Measurements from ENCODE around the gene FOXS1. TPM values are rescaled to one million over a fixed set of nuclear protein-coding genes. Genes with fewer than 3 reads are reported as not detected.
"Not testable (repeated sequence)": the region's sequence is repeated elsewhere in the genome, so short reads cannot be mapped to it uniquely, and the experiment has no call there.

Gene FOXS1
- polyA plus RNA-seq, 4 donors, result 6.5 to 8.9 (median 7.4) TPM

- no peak for DNase-seq (ENCODE audit: low read depth in 4 of 4, low spot score in 3 of 4)
These were observed 21.3 kb downstream of the FOXS1 start for GRCh38 chr20:31824125-31824485.

GRCh38 chr20:31823360-31824124 is 21.9 kb downstream of the FOXS1 start:
- no peak for DNase-seq (ENCODE audit: low read depth in 4 of 4, low spot score in 3 of 4)

- DNase-seq (ENCODE audit: low read depth in 4 of 4, low spot score in 3 of 4), result peak; percentile 71 to 78 (median 75)
These were observed 22.7 kb downstream of the FOXS1 start for GRCh38 chr20:31822421-31823330.

- no peak for DNase-seq (ENCODE audit: low read depth in 4 of 4, low spot score in 3 of 4)
These were observed 24.0 kb downstream of the FOXS1 start for GRCh38 chr20:31821427-31821826.

GRCh38 chr20:31820228-31820627 is 25.2 kb downstream of the FOXS1 start:
- DNase-seq (ENCODE audit: low read depth in 4 of 4, low spot score in 3 of 4), result no peak

GRCh38 chr20:31819083-31819784 is 26.2 kb downstream of the FOXS1 start, which contains the start of gene MYLK2:
TSS of gene MYLK2 (plus strand) at chr20:31819356. CDS start at chr20:31819581, 225 bp downstream.
- DNase-seq (ENCODE audit: low read depth in 4 of 4, low spot score in 3 of 4), result no peak

- no peak for DNase-seq (ENCODE audit: low read depth in 4 of 4, low spot score in 3 of 4)
These were observed 27.0 kb downstream of the FOXS1 start for GRCh38 chr20:31818376-31818908.

GRCh38 chr20:31817461-31817860 is 27.9 kb downstream of the FOXS1 start:
- no peak for DNase-seq (ENCODE audit: low read depth in 4 of 4, low spot score in 3 of 4)

GRCh38 chr20:31816221-31816620 is 29.2 kb downstream of the FOXS1 start:
- DNase-seq (ENCODE audit: low read depth in 4 of 4, low spot score in 3 of 4), result no peak

GRCh38 chr20:31815408-31816188 is 29.8 kb downstream of the FOXS1 start:
- no peak for DNase-seq (ENCODE audit: low read depth in 4 of 4, low spot score in 3 of 4)

GRCh38 chr20:31814142-31814541 is 31.3 kb downstream of the FOXS1 start:
- not testable (repeated sequence) for DNase-seq (ENCODE audit: low read depth in 4 of 4, low spot score in 3 of 4)

- no peak for DNase-seq (ENCODE audit: low read depth in 4 of 4, low spot score in 3 of 4)
These were observed 31.8 kb downstream of the FOXS1 start for GRCh38 chr20:31813611-31814010.

GRCh38 chr20:31811796-31812728 is 33.3 kb downstream of the FOXS1 start:
- DNase-seq (ENCODE audit: low read depth in 4 of 4, low spot score in 3 of 4), result no peak

GRCh38 chr20:31811198-31811597 is 34.2 kb downstream of the FOXS1 start:
- DNase-seq (ENCODE audit: low read depth in 4 of 4, low spot score in 3 of 4), result no peak

- no peak for DNase-seq (ENCODE audit: low read depth in 4 of 4, low spot score in 3 of 4)
These were observed 35.7 kb downstream of the FOXS1 start for GRCh38 chr20:31809661-31810060.

- no peak for DNase-seq (ENCODE audit: low read depth in 4 of 4, low spot score in 3 of 4)
These were observed 36.9 kb downstream of the FOXS1 start for GRCh38 chr20:31808481-31808880.

GRCh38 chr20:31806564-31807355 is 38.6 kb downstream of the FOXS1 start:
- DNase-seq (ENCODE audit: low read depth in 4 of 4, low spot score in 3 of 4), result no peak
